Karpas-422 (cell line): ENCODE data around the gene DIRAS1. TPM values are rescaled to one million over a fixed set of nuclear protein-coding genes. Genes with fewer than 3 reads are reported as not detected.

Experiments used
- DNase-seq: peaks from one replicate; pipeline ENCODE4 v3.0.0-alpha.2; 2015
- H2AFZ ChIP-seq: fragments of 200-600 bp; sonication (generic); 2 replicates; pipeline ENCODE4 v1.6.1; 2014; ENCODE audit warnings: antibody characterized with exemption, low read length, mixed read lengths
- H3K27ac ChIP-seq: fragments of 200-600 bp; sonication (generic); 2 replicates; pipeline ENCODE4 v1.5.1; 2014; ENCODE audit warnings: mild to moderate bottlenecking, low read length, moderate library complexity
- H3K27me3 ChIP-seq: fragments of 200-600 bp; sonication (generic); 2 replicates; pipeline ENCODE4 v1.6.1; 2014; ENCODE audit warnings: low read length, mixed read lengths
- H3K36me3 ChIP-seq: fragments of 200-600 bp; sonication (generic); 2 replicates; pipeline ENCODE4 v1.6.1; 2014; ENCODE audit warnings: low read length, mixed read lengths; ENCODE audit not compliant: insufficient read depth
- H3K4me1 ChIP-seq: fragments of 200-600 bp; sonication (generic); 2 replicates; pipeline ENCODE4 v1.6.1; 2014; ENCODE audit warnings: mild to moderate bottlenecking, low read length, mixed read lengths
- H3K4me2 ChIP-seq: fragments of 200-600 bp; sonication (generic); 2 replicates; pipeline ENCODE4 v1.6.1; 2014; ENCODE audit warnings: low read length, low read depth, mild to moderate bottlenecking; ENCODE audit not compliant: poor library complexity, severe bottlenecking
- H3K4me3 ChIP-seq: fragments of 200-600 bp; sonication (generic); 2 replicates; pipeline ENCODE4 v1.5.1; 2014; ENCODE audit warnings: mild to moderate bottlenecking, antibody characterized with exemption, low read length, mixed read lengths
- H3K79me2 ChIP-seq: fragments of 200-600 bp; sonication (generic); 2 replicates; pipeline ENCODE4 v1.6.1; 2014; ENCODE audit warnings: mild to moderate bottlenecking, low read length, mixed read lengths
- H3K9ac ChIP-seq: fragments of 200-600 bp; sonication (generic); 2 replicates; pipeline ENCODE4 v1.6.0; 2014; ENCODE audit warnings: low read length
- H3K9me2 ChIP-seq: fragments of 200-600 bp; sonication (generic), shearing (Covaris generic); replicated peaks from 2 replicates; pipeline ENCODE4 v1.6.0; 2014; ENCODE audit warnings: mild to moderate bottlenecking, low read length, moderate library complexity; ENCODE audit not compliant: insufficient read depth
- H3K9me3 ChIP-seq: fragments of 300-700, 200-600 bp; sonication (generic); 2 replicates; pipeline ENCODE4 v1.6.1; 2014; ENCODE audit warnings: low read length, mixed read lengths
- H4K20me1 ChIP-seq: fragments of 200-600 bp; sonication (generic); 2 replicates; pipeline ENCODE4 v1.6.1; 2014; ENCODE audit warnings: mild to moderate bottlenecking, antibody characterized with exemption, low read length, low read depth; ENCODE audit not compliant: insufficient read depth
- total RNA-seq: library from RNA; depleted of rRNA; stranded (reverse); fragments of >200 nt; shearing (Covaris generic); gene quantifications from 2 replicates; pipeline ENCODE4 v1.2.3, GENCODE V29; 2014; ENCODE audit warnings: low replicate concordance

DIRAS1 gene
- total RNA-seq, 1 experiment from 2014 or later, result not detected

- H3K4me2 ChIP-seq, result no peak overlapping the region
- H3K79me2 ChIP-seq, result no peaks in the 10 kb centered on the region
- no peaks in the 10 kb centered on the region for H3K9me3 ChIP-seq
- no peaks in the 10 kb centered on the region for H3K27me3 ChIP-seq
- no peak overlapping the region for H3K4me3 ChIP-seq
- no peak overlapping the region for H2AFZ ChIP-seq
- no peak overlapping the region for H3K27ac ChIP-seq
- no peaks in the 10 kb centered on the region for H3K4me1 ChIP-seq
- DNase-seq, result no peak
- H3K9ac ChIP-seq, result no peak overlapping the region
- no peaks in the 10 kb centered on the region for H3K36me3 ChIP-seq
- no peaks in the 10 kb centered on the region for H3K9me2 ChIP-seq
- no peaks in the 10 kb centered on the region; the same call in 1 of the 2 replicates for H4K20me1 ChIP-seq
Measured at GRCh38 chr19:2726904-2727639, 5.9 kb upstream of the DIRAS1 start.

DNA sequence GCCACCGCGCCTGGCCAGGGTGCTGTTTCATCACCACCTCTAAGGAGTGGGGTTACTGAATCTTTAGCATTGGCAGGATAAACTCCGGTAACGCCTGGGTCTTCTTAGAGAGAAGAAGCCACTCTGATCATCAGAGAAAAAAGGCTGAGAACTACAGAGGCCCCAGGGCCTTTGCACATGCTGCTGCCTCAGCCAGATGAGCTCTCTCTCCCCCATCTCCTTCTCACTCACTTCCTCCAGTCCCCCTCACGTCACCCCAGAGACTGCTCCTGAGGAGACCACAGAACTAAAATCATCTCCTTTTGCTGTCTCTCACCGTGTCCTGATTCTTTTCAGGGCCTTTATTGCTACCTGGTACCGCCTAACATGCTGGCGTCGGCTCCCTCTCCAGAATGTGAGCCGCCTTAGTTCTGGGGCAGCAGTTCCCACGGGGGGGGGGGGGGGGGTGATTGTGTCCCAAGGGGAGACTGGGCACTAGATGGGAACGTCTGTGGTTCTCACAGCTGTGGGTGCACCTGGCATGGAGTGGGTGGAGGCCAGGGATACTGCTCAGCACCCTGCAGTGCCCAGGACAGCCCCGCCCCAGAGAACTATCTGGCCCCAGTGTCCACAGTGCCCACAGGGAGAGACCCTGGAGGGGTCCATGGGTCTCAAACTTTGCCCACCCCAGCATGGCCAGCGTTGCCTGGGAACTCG lies 5.1 kb upstream of the DIRAS1 start:
- no peaks in the 10 kb centered on the region for H3K9me3 ChIP-seq
- no peaks in the 10 kb centered on the region for H3K27me3 ChIP-seq
- H4K20me1 ChIP-seq, result no peaks in the 10 kb centered on the region; the same call in 1 of the 2 replicates
- H3K36me3 ChIP-seq, result no peaks in the 10 kb centered on the region
- H3K4me3 ChIP-seq, result no peak overlapping the region
- no peaks in the 10 kb centered on the region for H3K79me2 ChIP-seq
- H3K4me1 ChIP-seq, result no peaks in the 10 kb centered on the region
- H3K9ac ChIP-seq, result no peak overlapping the region
- no peak for DNase-seq
- no peak overlapping the region for H3K4me2 ChIP-seq
- no peak overlapping the region for H2AFZ ChIP-seq
- H3K27ac ChIP-seq, result no peak overlapping the region
- no peaks in the 10 kb centered on the region for H3K9me2 ChIP-seq

DNA sequence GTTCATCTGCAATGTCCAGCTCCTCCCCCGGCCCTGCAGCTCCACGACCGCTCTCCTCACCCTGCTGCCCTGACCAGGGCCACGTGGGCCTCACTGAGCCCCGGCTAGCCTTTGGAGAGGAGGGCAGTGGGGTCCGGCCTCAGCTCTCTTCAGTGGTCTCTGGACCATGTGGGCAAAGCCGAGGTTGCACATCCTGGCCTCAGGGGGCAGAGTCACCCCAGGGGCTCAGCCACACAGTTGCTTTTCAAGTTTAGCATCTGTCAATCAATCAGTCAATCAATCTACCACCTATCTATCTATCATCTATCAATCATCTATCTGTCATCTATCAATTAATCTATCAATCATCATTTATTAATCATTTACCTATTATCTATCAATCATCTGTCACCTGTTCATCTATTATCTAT lies 3.0 kb upstream of the DIRAS1 start:
- Histone ChIP-seq H3K4me2 (no peak overlapping the region), H3K4me1 (no peaks in the 10 kb centered on the region), H4K20me1 (no peaks in the 10 kb centered on the region; the same call in 1 of the 2 replicates), H3K9me2 (no peaks in the 10 kb centered on the region), H2AFZ (no peak overlapping the region), H3K9ac (no peak overlapping the region), H3K36me3 (no peaks in the 10 kb centered on the region), H3K9me3 (no peaks in the 10 kb centered on the region), H3K27me3 (no peaks in the 10 kb centered on the region), H3K79me2 (no peaks in the 10 kb centered on the region), H3K4me3 (no peak overlapping the region), H3K27ac (no peak overlapping the region)
- DNase-seq, result no peak

DNA sequence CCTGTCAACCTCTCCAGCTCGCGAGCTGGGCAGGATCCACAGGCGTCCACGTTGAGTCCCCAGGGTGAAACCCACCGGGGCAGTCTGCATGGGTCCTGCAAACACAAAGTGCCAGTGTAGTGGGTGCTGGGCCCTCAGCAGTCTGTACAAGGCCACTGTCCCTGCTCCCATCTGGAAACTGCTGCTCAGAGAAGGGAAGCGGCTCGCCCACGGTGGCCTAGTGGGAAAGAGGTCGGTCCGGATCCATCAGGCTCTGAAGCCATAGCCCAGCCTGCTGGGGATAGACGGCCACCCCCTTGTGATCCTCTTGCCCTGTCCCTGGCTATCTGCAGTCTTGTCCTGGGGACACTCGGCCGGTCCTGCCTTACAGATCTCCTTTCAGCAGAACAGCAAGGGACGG lies 2.6 kb upstream of the DIRAS1 start:
- H3K4me2 ChIP-seq, result no peak overlapping the region
- H3K9me3 ChIP-seq, result no peaks in the 10 kb centered on the region
- no peaks in the 10 kb centered on the region for H3K9me2 ChIP-seq
- no peak overlapping the region for H3K4me3 ChIP-seq
- H3K27ac ChIP-seq, result no peak overlapping the region
- no peaks in the 10 kb centered on the region for H3K79me2 ChIP-seq
- H3K27me3 ChIP-seq, result no peaks in the 10 kb centered on the region
- no peak overlapping the region for H2AFZ ChIP-seq
- H3K36me3 ChIP-seq, result no peaks in the 10 kb centered on the region
- H4K20me1 ChIP-seq, result no peaks in the 10 kb centered on the region; the same call in 1 of the 2 replicates
- DNase-seq, result no peak
- no peak overlapping the region for H3K9ac ChIP-seq
- no peaks in the 10 kb centered on the region for H3K4me1 ChIP-seq

GRCh38 chr19:2723345-2723715 lies 2.2 kb upstream of the DIRAS1 start:
- Histone ChIP-seq H3K4me3 (no peak overlapping the region), H3K9ac (no peak overlapping the region), H3K79me2 (no peaks in the 10 kb centered on the region), H3K4me1 (no peaks in the 10 kb centered on the region), H3K9me2 (no peaks in the 10 kb centered on the region), H3K27me3 (no peaks in the 10 kb centered on the region), H2AFZ (no peak overlapping the region), H3K4me2 (no peak overlapping the region), H3K27ac (no peak overlapping the region), H3K9me3 (no peaks in the 10 kb centered on the region), H3K36me3 (no peaks in the 10 kb centered on the region), H4K20me1 (no peaks in the 10 kb centered on the region; the same call in 1 of the 2 replicates)
- DNase-seq, result no peak

- Histone ChIP-seq H3K79me2 (no peaks in the 10 kb centered on the region), H3K27ac (no peak overlapping the region), H3K4me2 (no peak overlapping the region), H3K9me2 (no peaks in the 10 kb centered on the region), H3K4me1 (no peaks in the 10 kb centered on the region), H3K9me3 (no peaks in the 10 kb centered on the region), H3K27me3 (no peaks in the 10 kb centered on the region), H3K36me3 (no peaks in the 10 kb centered on the region), H3K4me3 (no peak overlapping the region), H3K9ac (no peak overlapping the region), H4K20me1 (no peaks in the 10 kb centered on the region), H2AFZ (no peak overlapping the region)
- DNase-seq, result no peak
Measured at GRCh38 chr19:2722541-2723344, 1.6 kb upstream of the DIRAS1 start.

DNA sequence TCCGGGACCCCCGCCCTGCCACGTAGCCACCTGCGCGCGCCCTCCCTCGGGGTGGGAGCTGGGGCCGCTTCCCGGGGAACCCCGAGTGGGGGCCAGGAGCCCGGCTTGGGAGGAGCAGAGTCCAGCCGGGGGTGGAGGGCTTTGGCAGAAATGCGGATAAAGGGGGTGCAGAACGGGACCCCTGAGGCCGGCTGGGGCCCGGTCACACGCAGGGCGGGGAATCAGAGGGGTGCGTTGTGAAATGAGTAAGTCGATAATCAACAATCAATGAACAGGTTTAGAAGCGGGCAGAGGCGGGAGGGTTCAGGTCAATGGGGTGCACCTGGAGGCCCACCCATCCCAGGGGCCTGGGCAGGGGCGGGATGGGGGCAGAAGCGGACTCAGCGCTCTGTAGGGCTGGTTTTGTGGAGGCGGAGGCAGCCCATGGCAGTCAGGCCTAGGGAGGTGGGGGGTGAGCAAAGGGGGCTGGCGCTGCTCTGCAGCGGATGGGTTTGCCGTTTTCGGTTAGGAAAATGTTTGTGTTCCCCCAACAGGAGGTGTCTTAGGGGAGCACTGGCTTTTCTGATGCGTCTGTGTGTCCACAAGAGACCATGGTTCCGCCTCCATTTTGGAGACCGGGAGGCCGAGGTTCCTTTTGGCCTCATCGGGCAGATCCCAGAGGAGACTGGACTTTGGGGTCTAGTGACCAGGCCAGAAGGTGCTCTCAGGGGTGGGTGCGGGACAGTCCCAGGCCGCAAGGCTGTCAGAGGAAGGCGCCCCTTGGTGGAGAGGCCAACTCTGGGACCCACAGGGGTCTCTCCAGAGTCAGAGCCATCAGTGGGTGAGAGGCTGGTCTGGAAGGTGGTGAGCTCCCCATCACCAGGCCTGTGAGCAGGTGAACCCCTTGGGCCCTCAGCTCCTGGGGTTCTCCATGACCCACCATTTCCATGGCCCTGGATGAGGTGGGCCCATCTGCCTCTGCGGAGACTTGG lies 683 bp upstream of the DIRAS1 start:
- Histone ChIP-seq H3K36me3 (no peaks in the 10 kb centered on the region), H3K9me2 (no peaks in the 10 kb centered on the region), H3K9ac (no peak overlapping the region), H3K27ac (no peak overlapping the region), H2AFZ (no peak overlapping the region), H3K27me3 (no peaks in the 10 kb centered on the region), H3K79me2 (no peaks in the 10 kb centered on the region), H3K4me3 (no peak overlapping the region), H3K9me3 (no peaks in the 10 kb centered on the region), H4K20me1 (no peaks in the 10 kb centered on the region), H3K4me1 (no peaks in the 10 kb centered on the region), H3K4me2 (no peak overlapping the region)
- no peak for DNase-seq
